HUES6 (cell line): Measurements from ENCODE around the gene REM1.
"Not testable (repeated sequence)": the region's sequence is repeated elsewhere in the genome, so short reads cannot be mapped to it uniquely, and the experiment has no call there.

Source experiments
- H3K27ac ChIP-seq: 2 replicates; pipeline ENCODE4 v1.7.0; 2013; ENCODE audit warnings: low read depth, mild to moderate bottlenecking, low read length, inconsistent platforms
- H3K27me3 ChIP-seq: 2 replicates; pipeline ENCODE4 v1.6.1; 2013; ENCODE audit warnings: low read length; ENCODE audit not compliant: control insufficient read depth, insufficient read depth
- H3K36me3 ChIP-seq: 2 replicates; pipeline ENCODE4 v1.6.1; 2013; ENCODE audit warnings: low read length; ENCODE audit not compliant: control insufficient read depth, insufficient read depth
- H3K4me1 ChIP-seq: 2 replicates; pipeline ENCODE4 v1.6.1; 2013; ENCODE audit warnings: low read length; ENCODE audit not compliant: control insufficient read depth, insufficient read depth
- H3K4me3 ChIP-seq: 2 replicates; pipeline ENCODE4 v1.5.1; 2013; ENCODE audit warnings: low read depth, low read length
- H3K9ac ChIP-seq: one replicate; pipeline ENCODE4 v1.6.1; 2013; ENCODE audit warnings: mild to moderate bottlenecking, low read length
- H3K9me3 ChIP-seq: 2 replicates; pipeline ENCODE4 v1.6.1; 2013; ENCODE audit warnings: low read depth, low read length; ENCODE audit not compliant: control insufficient read depth, insufficient read depth

Gene REM1, protein sequence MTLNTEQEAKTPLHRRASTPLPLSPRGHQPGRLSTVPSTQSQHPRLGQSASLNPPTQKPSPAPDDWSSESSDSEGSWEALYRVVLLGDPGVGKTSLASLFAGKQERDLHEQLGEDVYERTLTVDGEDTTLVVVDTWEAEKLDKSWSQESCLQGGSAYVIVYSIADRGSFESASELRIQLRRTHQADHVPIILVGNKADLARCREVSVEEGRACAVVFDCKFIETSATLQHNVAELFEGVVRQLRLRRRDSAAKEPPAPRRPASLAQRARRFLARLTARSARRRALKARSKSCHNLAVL

DNA sequence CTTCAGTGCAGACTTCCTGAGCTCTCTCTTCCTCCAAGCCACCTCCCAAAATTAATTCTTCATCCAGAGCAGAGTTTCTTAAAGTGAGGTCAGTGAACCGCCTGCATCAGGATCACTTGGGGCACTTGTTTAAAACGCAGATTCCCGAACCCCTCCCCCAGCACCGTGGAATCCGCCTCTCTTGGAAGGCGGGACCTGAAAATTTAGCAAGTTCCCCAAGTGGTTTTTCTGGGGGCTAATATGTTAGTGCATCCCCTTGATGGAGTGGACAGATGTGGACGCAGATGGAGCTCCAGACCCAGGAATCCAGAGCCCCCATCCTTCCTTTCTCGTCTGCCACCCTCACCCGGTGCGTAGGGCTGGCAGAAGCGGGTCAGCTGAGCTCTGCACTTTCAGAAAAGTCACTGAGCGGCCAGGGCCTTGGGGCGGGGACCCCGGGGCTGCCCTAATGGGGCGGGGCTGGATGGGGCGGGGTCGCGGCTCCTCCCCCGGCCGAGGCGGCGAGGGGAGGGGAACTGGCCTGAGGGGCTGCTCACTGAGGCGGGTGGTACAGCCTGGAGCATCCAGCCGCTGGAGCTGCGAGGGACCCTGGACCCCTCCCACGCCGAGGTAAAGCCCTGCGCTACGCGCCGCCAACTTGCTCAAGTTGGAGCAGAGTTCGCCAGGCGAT is at the start of gene REM1, which contains the start of gene DEFB124:
Gene REM1, plus strand, starts transcription at position 531 of the 670 bp plus-strand sequence. CDS start 1,158 bp downstream, outside the sequence.
Gene DEFB124, minus strand, starts transcription at position 370 of the 670 bp plus-strand sequence. CDS start 2,114 bp downstream, outside the sequence.
- Histone ChIP-seq H3K4me3 (peak within 1 kb of the TSS; percentile 52; the same call in 1 of the 2 replicates), H3K9ac (no peak within 1 kb of the TSS), H3K4me1 (no peaks in the 10 kb centered on the region; the same call in 1 of the 2 replicates), H3K27ac (no peak within 1 kb of the TSS), H3K36me3 (no peaks in the 10 kb centered on the region), H3K9me3 (peaks cover 50% of the 10 kb centered on the region), H3K27me3 (peaks cover 59% of the 10 kb centered on the region)

DNA sequence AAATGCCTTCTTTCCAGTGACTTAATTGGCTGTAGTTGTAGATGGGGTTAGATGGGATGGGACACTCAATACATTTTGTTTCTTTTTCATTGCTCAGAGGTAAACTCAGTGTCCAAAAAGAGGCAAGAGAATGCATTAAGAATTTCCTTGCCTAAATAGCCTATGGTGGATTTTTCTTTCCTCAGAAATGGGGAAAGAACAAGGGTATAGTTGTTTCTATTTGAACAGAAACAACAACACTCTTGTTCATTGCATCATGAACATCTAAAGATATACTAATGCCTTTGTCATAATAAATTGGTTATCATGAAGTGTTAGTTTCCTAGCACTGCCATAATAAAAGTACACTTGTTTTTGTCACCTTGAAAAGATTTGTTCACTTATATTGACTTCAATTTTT is 49.3 kb upstream of the REM1 start:
- Histone ChIP-seq H3K27me3 (no peaks in the 10 kb centered on the region; the same call in 1 of the 2 replicates), H3K36me3 (no peaks in the 10 kb centered on the region), H3K4me3 (no peak overlapping the region), H3K4me1 (peaks cover 3% of the 10 kb centered on the region; the same call in 1 of the 2 replicates), H3K27ac (no peak overlapping the region), H3K9ac (no peak overlapping the region), H3K9me3 (peaks cover 45% of the 10 kb centered on the region)

DNA sequence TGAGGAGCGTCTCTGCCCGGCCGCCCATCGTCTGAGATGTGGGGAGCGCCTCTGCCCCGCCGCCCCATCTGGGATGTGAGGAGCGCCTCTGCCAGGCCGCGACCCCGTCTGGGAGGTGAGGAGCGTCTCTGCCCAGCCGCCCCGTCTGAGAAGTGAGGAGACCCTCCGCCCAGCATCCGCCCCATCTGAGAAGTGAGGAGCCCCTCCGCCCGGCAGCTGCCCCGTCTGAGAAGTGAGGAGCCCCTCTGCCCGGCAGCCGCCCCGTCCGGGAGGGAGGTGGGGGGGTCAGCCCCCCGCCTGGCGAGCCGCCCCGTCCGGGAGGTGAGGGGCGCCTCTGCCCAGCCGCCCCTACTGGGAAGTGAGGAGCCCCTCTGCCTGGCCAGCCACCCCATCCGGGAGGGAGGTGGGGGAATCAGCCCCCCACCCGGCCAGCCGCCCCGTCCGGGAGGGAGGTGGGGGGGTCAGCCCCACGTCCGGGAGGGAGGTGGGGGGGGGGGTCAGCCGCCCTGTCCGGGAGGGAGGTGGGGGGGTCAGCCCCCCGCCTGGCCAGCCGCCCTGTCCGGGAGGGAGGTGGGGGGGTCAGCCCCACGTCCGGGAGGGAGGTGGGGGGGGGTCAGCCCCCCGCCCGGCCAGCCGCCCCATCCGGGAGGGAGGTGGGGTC is 48.1 kb upstream of the REM1 start:
- H3K9ac ChIP-seq, H3K36me3 ChIP-seq, H3K4me3 ChIP-seq, H3K27me3 ChIP-seq, H3K27ac ChIP-seq, H3K4me1 ChIP-seq: not testable (repeated sequence)
- H3K9me3 ChIP-seq = peaks cover 41% of the 10 kb centered on the region

DNA sequence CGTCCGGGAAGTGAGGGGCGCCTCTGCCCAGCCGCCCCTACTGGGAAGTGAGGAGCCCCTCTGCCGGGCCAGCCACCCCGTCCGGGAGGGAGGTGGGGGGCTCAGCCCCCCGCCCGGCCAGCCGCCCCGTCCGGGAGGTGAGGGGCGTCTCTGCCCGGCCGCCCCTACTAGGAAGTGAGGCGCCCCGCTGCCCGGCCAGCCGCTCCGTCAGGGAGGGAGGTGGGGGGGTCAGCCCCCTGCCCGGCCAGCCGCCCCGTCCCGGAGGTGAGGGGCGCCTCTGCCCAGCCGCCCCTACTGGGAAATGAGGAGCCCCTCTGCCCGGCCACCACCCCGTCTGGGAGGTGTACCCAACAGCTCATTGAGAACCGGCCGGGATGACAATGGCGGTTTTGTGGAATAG is 47.5 kb upstream of the REM1 start:
- H3K9ac ChIP-seq, H3K27ac ChIP-seq, H3K4me1 ChIP-seq, H3K4me3 ChIP-seq, H3K27me3 ChIP-seq, H3K36me3 ChIP-seq: not testable (repeated sequence)
- peaks cover 41% of the 10 kb centered on the region for H3K9me3 ChIP-seq

DNA sequence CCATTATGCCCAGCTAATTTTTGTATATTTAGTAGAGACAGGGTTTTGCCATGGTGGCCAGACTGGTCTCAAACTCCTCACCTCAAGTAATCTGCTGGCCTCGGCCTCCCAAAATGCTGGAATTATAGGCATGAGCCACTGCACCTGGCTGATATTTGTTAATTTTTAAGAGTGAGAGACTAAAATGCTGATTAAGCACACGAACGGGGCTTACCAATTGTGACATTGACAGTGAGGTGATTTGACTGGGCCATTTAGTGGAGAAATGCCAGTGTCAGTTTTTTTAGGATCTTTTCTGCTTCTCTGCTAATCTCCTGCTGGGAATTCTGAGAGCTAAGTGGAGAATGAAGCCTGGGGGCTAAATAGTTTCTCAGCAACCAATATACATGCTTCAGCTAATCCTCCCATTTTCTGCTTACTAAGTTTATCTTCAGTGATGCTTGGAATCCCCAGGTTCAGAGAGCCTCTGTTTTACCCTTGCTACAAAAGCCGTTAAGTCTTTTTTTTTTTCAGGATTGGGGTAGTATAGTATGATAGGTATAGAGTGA is 44.4 kb upstream of the REM1 start:
- peaks cover 3% of the 10 kb centered on the region; the same call in 1 of the 2 replicates for H3K4me1 ChIP-seq
- peaks cover 33% of the 10 kb centered on the region; the same call in 1 of the 2 replicates for H3K9me3 ChIP-seq
- no peak overlapping the region for H3K4me3 ChIP-seq
- H3K27ac ChIP-seq = no peak overlapping the region
- no peaks in the 10 kb centered on the region for H3K27me3 ChIP-seq
- H3K9ac ChIP-seq = no peak overlapping the region
- no peaks in the 10 kb centered on the region for H3K36me3 ChIP-seq

DNA sequence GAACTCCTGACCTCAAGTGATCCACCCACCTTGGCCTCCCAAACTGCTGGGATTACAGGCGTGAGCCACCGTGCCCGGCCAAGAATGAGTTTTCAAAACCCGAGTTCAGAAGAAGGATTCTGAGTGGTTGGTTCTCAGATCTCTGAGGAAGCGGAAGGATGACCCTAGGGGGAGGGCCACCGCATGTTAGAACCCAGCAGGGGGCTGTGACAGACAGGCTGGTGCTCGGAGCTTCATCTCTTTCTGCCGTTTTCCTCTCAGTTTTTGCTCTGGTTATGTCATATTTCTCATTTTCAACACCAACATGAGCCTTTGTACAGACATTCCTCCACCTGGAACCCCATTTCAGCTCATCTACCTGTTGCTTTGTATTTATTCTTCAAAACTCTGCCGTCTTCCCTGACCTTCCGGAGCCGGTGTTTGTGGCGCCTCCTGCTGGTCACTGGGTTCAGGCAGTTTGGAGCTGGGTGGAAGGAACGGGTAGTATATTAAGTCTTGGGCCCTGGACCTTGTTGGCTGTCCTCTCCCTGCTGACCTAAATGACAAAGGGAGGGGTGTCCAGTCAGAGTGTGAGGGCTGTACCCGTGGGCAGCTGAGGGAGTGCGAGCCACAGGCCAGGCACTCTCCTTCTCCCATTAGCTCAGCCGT is 35.0 kb upstream of the REM1 start, which contains the start of gene DEFB123:
Gene DEFB123, plus strand, starts transcription at position 621 of the 648 bp plus-strand sequence. CDS start 67 bp downstream, outside the sequence.
- Histone ChIP-seq H3K27ac (no peak within 1 kb of the TSS), H3K36me3 (no peaks in the 10 kb centered on the region), H3K27me3 (no peaks in the 10 kb centered on the region), H3K4me1 (no peaks in the 10 kb centered on the region; the same call in 1 of the 2 replicates), H3K9me3 (peaks cover 76% of the 10 kb centered on the region; the same call in 1 of the 2 replicates), H3K4me3 (no peak within 1 kb of the TSS), H3K9ac (no peak within 1 kb of the TSS)

DNA sequence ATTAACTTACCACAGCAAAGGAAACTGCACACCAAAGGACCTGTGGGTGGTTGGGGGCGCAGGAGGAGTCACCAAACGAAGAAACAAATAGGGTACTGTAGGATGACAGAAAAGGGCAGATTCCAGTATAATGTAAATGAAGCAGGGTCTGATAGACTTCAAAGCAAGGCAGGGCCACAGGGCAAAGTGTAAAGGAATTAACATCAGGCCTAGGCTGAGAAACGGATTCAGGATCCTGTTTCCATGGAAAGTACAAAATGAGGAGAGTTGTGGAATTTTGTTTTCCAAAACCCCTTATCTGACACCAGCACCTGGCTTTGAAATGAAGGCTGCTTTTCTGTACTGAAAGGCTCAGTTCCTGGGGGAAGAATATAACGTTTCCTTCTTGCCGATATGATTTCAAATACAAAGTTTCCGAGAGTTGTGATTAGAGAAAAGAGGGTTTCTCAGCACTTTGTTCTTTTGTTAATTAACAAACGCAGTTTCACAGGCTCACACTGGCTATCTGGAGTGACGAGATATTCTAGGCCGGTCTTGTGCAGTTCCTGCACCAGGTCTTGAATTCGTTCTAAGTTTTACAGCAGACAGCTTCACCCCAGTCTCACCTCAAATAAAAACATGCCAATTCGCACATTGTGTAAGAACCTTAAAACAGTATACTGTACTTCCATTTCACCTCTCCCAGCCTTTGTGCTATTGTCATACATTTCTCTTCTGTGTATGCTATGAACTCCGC is 28.8 kb upstream of the REM1 start:
- H3K27ac ChIP-seq = no peak overlapping the region
- H3K36me3 ChIP-seq = no peaks in the 10 kb centered on the region
- no peak overlapping the region for H3K9ac ChIP-seq
- no peaks in the 10 kb centered on the region; the same call in 1 of the 2 replicates for H3K4me1 ChIP-seq
- H3K27me3 ChIP-seq = no peaks in the 10 kb centered on the region
- H3K9me3 ChIP-seq = peaks cover 72% of the 10 kb centered on the region; the same call in 1 of the 2 replicates
- no peak overlapping the region for H3K4me3 ChIP-seq

DNA sequence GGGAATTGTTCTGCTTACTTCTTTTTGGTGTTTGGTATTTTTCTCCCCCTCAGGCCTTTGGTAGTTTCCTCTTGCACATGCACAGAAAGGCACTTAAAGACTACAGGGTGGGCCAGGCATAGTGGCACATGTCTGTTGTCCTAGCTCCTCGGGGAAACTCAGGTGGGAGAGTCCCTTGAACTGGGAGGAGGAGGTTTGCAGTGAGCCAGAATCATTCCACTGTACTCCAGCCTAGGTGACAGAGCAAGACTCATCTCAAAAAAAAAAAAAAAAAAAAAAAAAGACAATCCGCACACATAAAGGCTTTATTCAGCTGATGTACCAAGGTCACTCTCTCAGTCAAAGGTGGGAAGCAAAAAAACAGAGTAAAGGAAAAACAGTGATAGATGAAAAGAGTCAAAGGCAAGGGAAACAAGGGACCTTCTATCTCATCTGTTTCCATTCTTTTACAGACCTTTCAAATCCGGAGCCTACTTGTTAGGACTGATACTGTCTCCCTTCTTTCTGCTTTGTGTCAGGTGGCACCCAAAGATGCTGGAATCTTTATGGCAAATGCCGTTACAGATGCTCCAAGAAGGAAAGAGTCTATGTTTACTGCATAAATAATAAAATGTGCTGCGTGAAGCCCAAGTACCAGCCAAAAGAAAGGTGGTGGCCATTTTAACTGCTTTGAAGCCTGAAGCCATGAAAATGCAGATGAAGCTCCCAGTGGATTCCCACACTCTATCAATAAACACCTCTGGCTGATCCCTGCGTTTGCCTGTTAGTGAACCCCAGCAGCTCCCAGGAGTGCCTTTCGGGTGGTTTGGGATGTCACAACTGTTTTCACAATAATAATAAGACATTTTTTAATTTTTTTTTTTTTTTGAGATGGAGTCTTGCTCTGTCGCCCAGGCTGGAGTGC is 25.3 kb upstream of the REM1 start:
- Histone ChIP-seq H3K9ac (no peak overlapping the region), H3K27me3 (no peaks in the 10 kb centered on the region), H3K4me3 (no peak overlapping the region), H3K9me3 (peaks cover 57% of the 10 kb centered on the region; the same call in 1 of the 2 replicates), H3K27ac (no peak overlapping the region), H3K36me3 (no peaks in the 10 kb centered on the region), H3K4me1 (no peaks in the 10 kb centered on the region; the same call in 1 of the 2 replicates)

DNA sequence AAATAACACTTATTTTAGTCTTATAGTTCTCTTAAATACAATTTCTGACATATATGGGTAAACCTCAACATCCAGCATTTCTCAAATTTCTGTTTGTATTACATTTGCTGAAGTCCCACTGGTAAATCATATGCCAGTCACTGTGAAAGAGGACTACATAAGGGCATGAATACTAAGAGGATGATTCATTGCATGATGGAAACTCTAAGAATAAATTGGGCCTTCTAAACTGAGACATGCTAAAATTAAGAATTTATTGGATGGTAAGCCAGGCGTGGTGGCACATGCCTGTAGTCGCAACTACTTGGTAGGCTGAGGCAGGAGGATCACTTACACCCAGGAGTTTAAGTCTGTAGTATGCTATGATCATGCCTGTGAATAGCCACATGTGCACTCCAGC is 22.5 kb upstream of the REM1 start:
- H3K4me3 ChIP-seq = no peak overlapping the region
- H3K36me3 ChIP-seq = no peaks in the 10 kb centered on the region
- no peaks in the 10 kb centered on the region; the same call in 1 of the 2 replicates for H3K4me1 ChIP-seq
- no peak overlapping the region for H3K27ac ChIP-seq
- no peaks in the 10 kb centered on the region for H3K27me3 ChIP-seq
- H3K9me3 ChIP-seq = peaks cover 45% of the 10 kb centered on the region; the same call in 1 of the 2 replicates
- H3K9ac ChIP-seq = no peak overlapping the region
